GM23338 (cell line): ENCODE results near the gene BHLHA9.

Experiments used
- CTCF ChIP-seq, 2 experiments: fragments of 200-600 bp in 1 of 2; sonication (generic) in 1 of 2; conservative IDR thresholded peaks; 2 replicates each; pipeline versions ENCODE4 v1.5.1 to v1.6.1; 2016 to 2017; ENCODE audit warnings: antibody characterized with exemption in 2 of 2, low read depth in 2 of 2, mild to moderate bottlenecking in 2 of 2, moderate library complexity in 1 of 2
- EZH2 ChIP-seq: fragments of 200-600 bp; sonication (generic); IDR thresholded peaks from one replicate; pipeline ENCODE4 v1.8.0; 2017; ENCODE audit warnings: antibody characterized with exemption, mild to moderate bottlenecking, low read depth; ENCODE audit not compliant: unreplicated experiment
- JUNB ChIP-seq: IDR thresholded peaks from one replicate; pipeline ENCODE4 v1.6.1; 2016; ENCODE audit warnings: antibody characterized with exemption; ENCODE audit not compliant: unreplicated experiment
- POLR2AphosphoS5 ChIP-seq: IDR thresholded peaks from 2 replicates; pipeline ENCODE4 v1.6.1; 2016; ENCODE audit warnings: antibody characterized with exemption, low read depth
- REST ChIP-seq: IDR thresholded peaks from one replicate; pipeline ENCODE4 v1.6.1; 2018; ENCODE audit warnings: antibody characterized with exemption; ENCODE audit not compliant: unreplicated experiment

GRCh38 chr17:1260770-1261161 lies 9.5 kb upstream of the BHLHA9 start:
- TF ChIP-seq POLR2AphosphoS5 = no peak
- no peak for TF ChIP-seq CTCF (conservative IDR thresholded peaks at IDR 0.05; ENCODE audit: low read depth in 2 of 2)
- no peak for TF ChIP-seq REST
- no peak for TF ChIP-seq EZH2
- TF ChIP-seq JUNB = no peak
